OCI-LY1 (cell line): Measurements from ENCODE around the gene SHROOM3.

Experiments
- CTCF ChIP-seq: fragments of 200-600 bp; sonication (generic), shearing (Covaris generic); IDR thresholded peaks from 2 replicates; pipeline ENCODE4 v1.5.1; 2017; ENCODE audit warnings: mild to moderate bottlenecking, antibody characterized with exemption, low read length, moderate library complexity, mixed read lengths
- EZH2 ChIP-seq: fragments of 200-600 bp; sonication (generic), shearing (Covaris generic); IDR thresholded peaks from 2 replicates; pipeline ENCODE4 v1.8.0; 2017; ENCODE audit warnings: borderline replicate concordance, mixed run types, mild to moderate bottlenecking, antibody characterized with exemption, low read length, moderate library complexity, mixed read lengths

GRCh38 chr4:76614589-76614988 is 179.6 kb downstream of the SHROOM3 start:
- TF ChIP-seq CTCF: no peak
- no peak for TF ChIP-seq EZH2
